IMR-90 (cell line): ENCODE results near the gene TXNL4A. TPM values are rescaled to one million over a fixed set of nuclear protein-coding genes. Genes with fewer than 3 reads are reported as not detected.

Source experiments
- ATAC-seq: fragments of 200-7000 bp; cut with Tn5 transposase; 2 replicates; pipeline ENCODE4 v1.9.1; 2020; ENCODE audit warnings: low read depth, mild to moderate bottlenecking, moderate library complexity
- BruUV-seq: library from RNA; stranded (reverse); fragments of 400-500 nt; replicated peaks from 2 replicates; lab custom pipeline; 2021; lab: Mats Ljungman, UMichigan
- CTCF ChIA-PET: fragments of 300-600 bp; formaldehyde crosslinking; extraction: SDS; loops from one replicate; lab custom pipeline; 2021; ENCODE audit warnings: antibody characterized with exemption; lab: Yijun Ruan, JAX
- POLR2A ChIA-PET: fragments of 300-600 bp; sonication (Branson Sonifier 250); formaldehyde crosslinking; loops from one replicate; lab custom pipeline; 2022; ENCODE audit warnings: antibody characterized with exemption; ENCODE audit not compliant: unreplicated experiment; lab: Charles Lee
- DNase-seq: peaks from one replicate; pipeline ENCODE4 v3.0.0; 2013
- H2AFZ ChIP-seq: replicated peaks from 2 replicates; pipeline ENCODE3; 2013; ENCODE audit warnings: low read length, mild to moderate bottlenecking; ENCODE audit not compliant: poor library complexity
- H2AK5ac ChIP-seq: 2 replicates; pipeline ENCODE4 v1.6.1; 2013; ENCODE audit warnings: low read depth, low read length, inconsistent platforms
- H2AK9ac ChIP-seq: replicated peaks from 2 replicates; pipeline ENCODE3; 2013; ENCODE audit warnings: mild to moderate bottlenecking, low read depth, low read length, moderate library complexity; ENCODE audit not compliant: poor library complexity
- H2BK120ac ChIP-seq: 2 replicates; pipeline ENCODE4 v1.6.1; 2013; ENCODE audit warnings: low read depth, low read length, inconsistent platforms
- H2BK15ac ChIP-seq: 3 replicates; pipeline ENCODE4 v1.6.1; 2013; ENCODE audit warnings: low read depth, low read length, inconsistent platforms
- H2BK20ac ChIP-seq: 2 replicates; pipeline ENCODE4 v1.6.1; 2013; ENCODE audit warnings: low read depth, mild to moderate bottlenecking, inconsistent platforms, low read length, moderate library complexity
- H2BK5ac ChIP-seq: 2 replicates; pipeline ENCODE4 v1.6.1; 2013; ENCODE audit warnings: mild to moderate bottlenecking, low read depth, low read length, inconsistent platforms; ENCODE audit not compliant: poor library complexity, severe bottlenecking
- H3K14ac ChIP-seq: replicated peaks from 2 replicates; pipeline ENCODE4 v1.6.1; 2013; ENCODE audit warnings: low read depth, low read length, inconsistent platforms
- H3K18ac ChIP-seq: 2 replicates; pipeline ENCODE4 v1.6.1; 2013; ENCODE audit warnings: low read depth, low read length, control low read depth
- H3K23ac ChIP-seq: 2 replicates; pipeline ENCODE4 v1.6.1; 2013; ENCODE audit warnings: low read depth, low read length, inconsistent platforms
- H3K27ac ChIP-seq: 2 replicates; pipeline ENCODE4 v1.5.1; 2013; ENCODE audit warnings: mild to moderate bottlenecking, control low read depth, low read length; ENCODE audit not compliant: insufficient read depth
- H3K27me3 ChIP-seq: 2 replicates; pipeline ENCODE4 v1.6.1; 2013; ENCODE audit warnings: low read length; ENCODE audit not compliant: control insufficient read depth, insufficient read depth
- H3K36me3 ChIP-seq: 2 replicates; pipeline ENCODE4 v1.6.1; 2013; ENCODE audit warnings: low read length, mixed read lengths; ENCODE audit not compliant: control insufficient read depth, insufficient read depth
- H3K4ac ChIP-seq: 2 replicates; pipeline ENCODE4 v1.6.1; 2013; ENCODE audit warnings: low read depth, low read length, inconsistent platforms
- H3K4me1 ChIP-seq: 2 replicates; pipeline ENCODE4 v1.6.1; 2013; ENCODE audit warnings: low read length, mixed read lengths; ENCODE audit not compliant: control insufficient read depth, insufficient read depth
- H3K4me2 ChIP-seq: 2 replicates; pipeline ENCODE4 v1.6.1; 2013; ENCODE audit warnings: low read depth, mild to moderate bottlenecking, control low read depth, low read length, moderate library complexity
- H3K4me3 ChIP-seq: 2 replicates; pipeline ENCODE4 v1.5.1; 2013; ENCODE audit warnings: low read depth, mild to moderate bottlenecking, control low read depth, low read length, moderate library complexity; ENCODE audit not compliant: insufficient read depth
- H3K56ac ChIP-seq: 2 replicates; pipeline ENCODE4 v1.6.1; 2013; ENCODE audit warnings: low read length, inconsistent platforms; ENCODE audit not compliant: insufficient read depth; ENCODE audit errors: extremely low read depth
- H3K79me1 ChIP-seq, 2 experiments: 2 replicates each; pipeline ENCODE4 v1.6.1; 2013; ENCODE audit warnings: low read length in 2 of 2, inconsistent platforms in 1 of 2, low read depth in 1 of 2
- H3K9ac ChIP-seq: 2 replicates; pipeline ENCODE4 v1.6.1; 2013; ENCODE audit warnings: low read depth, low read length, control low read depth
- H3K9me1 ChIP-seq: 2 replicates; pipeline ENCODE4 v1.6.1; 2013; ENCODE audit warnings: low read length, inconsistent platforms; ENCODE audit not compliant: insufficient read depth
- H3K9me3 ChIP-seq: 2 replicates; pipeline ENCODE4 v1.6.1; 2013; ENCODE audit warnings: low read length; ENCODE audit not compliant: control insufficient read depth, insufficient read depth
- H4K20me1 ChIP-seq: 2 replicates; pipeline ENCODE4 v1.6.1; 2013; ENCODE audit warnings: low read length, inconsistent platforms; ENCODE audit not compliant: insufficient read depth
- H4K5ac ChIP-seq: 2 replicates; pipeline ENCODE4 v1.6.1; 2013; ENCODE audit warnings: mild to moderate bottlenecking, low read depth, low read length, control low read depth
- H4K8ac ChIP-seq, 2 experiments: 2 replicates each; pipeline ENCODE4 v1.6.1; 2013; ENCODE audit warnings: low read depth in 2 of 2, low read length in 2 of 2, control low read depth in 1 of 2, inconsistent platforms in 1 of 2
- H4K91ac ChIP-seq: 2 replicates; pipeline ENCODE4 v1.6.1; 2013; ENCODE audit warnings: low read depth, low read length, inconsistent platforms; ENCODE audit not compliant: insufficient read depth
- BHLHE40 ChIP-seq: fragments of 150-350 bp; IDR thresholded peaks from 2 replicates; pipeline ENCODE4 v1.6.1; 2016; ENCODE audit warnings: mild to moderate bottlenecking, low read depth, low read length
- MAFK ChIP-seq: IDR thresholded peaks from 2 replicates; pipeline ENCODE4 v1.6.1; 2012; ENCODE audit warnings: low read depth, low read length, improper control_type of control experiment
- MAZ ChIP-seq: IDR thresholded peaks from 2 replicates; pipeline ENCODE4 v1.6.1; 2012; ENCODE audit warnings: low read depth, mild to moderate bottlenecking, low read length, improper control_type of control experiment, moderate library complexity, borderline replicate concordance
- NFE2L2 ChIP-seq: fragments of 150-350 bp; IDR thresholded peaks from 2 replicates; pipeline ENCODE4 v1.6.1; 2016; ENCODE audit warnings: low read depth, mild to moderate bottlenecking, low read length
- RAD21 ChIP-seq: IDR thresholded peaks from 2 replicates; pipeline ENCODE4 v1.6.1; 2012; ENCODE audit warnings: low read length, improper control_type of control experiment
- RFX5 ChIP-seq: IDR thresholded peaks from 2 replicates; pipeline ENCODE4 v1.8.0; 2012; ENCODE audit warnings: low read depth, mild to moderate bottlenecking, low read length, moderate library complexity
- WGBS, 2 experiments: methylation state at CpG; one replicate each; pipeline versions ENCODE4 v1.1.5 to v1.1.7; 2013; ENCODE audit warnings: missing lambda C conversion rate in 2 of 2; ENCODE audit not compliant: insufficient read length in 1 of 2; ENCODE audit errors: extremely low coverage in 2 of 2; 5-methylcytosine and 5-hydroxymethylcytosine counted together
- dilution Hi-C: fragments of 300-500 bp; cut with HindIII; formaldehyde crosslinking; loops from one replicate; pipeline ENCODE4 v1.14.3; 2018; ENCODE audit warnings: low sequenced_read_pairs; ENCODE audit not compliant: unreplicated experiment
- in situ Hi-C: fragments of 300-500 bp; cut with MboI; formaldehyde crosslinking; loops from 3 replicates; pipeline ENCODE4 v1.14.3; 2019; ENCODE audit warnings: low sequenced_read_pairs, inconsistent platforms, mixed read lengths
- intact Hi-C: fragments of 100-400 bp; cut with micrococcal nuclease; formaldehyde crosslinking; loops from 2 replicates; pipeline ENCODE4 v1.10.0; 2022
- polyA plus RNA-seq, 3 experiments: library from polyadenylated mRNA; depleted of rRNA; stranded (reverse); fragments of >200 nt; gene quantifications; 2 replicates each; pipeline ENCODE4 v1.2.3, GENCODE V29; 2012; ENCODE audit warnings: low replicate concordance in 1 of 3
- total RNA-seq: library from RNA; depleted of rRNA; stranded (reverse); fragments of >200 nt; gene quantifications from 2 replicates; pipeline ENCODE4 v1.2.3, GENCODE V29; 2012
- TF ChIP-seq, protein P1 (sequence below): conservative IDR thresholded peaks from 2 replicates; pipeline ENCODE4 v1.5.1; 2012; ENCODE audit warnings: mild to moderate bottlenecking, low read depth, low read length, improper control_type of control experiment

The TXNL4A gene
- total and polyA plus RNA-seq, 2 of the 4 experiments (the other 2 are of a cell fraction), result 38.7 to 103 TPM

DNA sequence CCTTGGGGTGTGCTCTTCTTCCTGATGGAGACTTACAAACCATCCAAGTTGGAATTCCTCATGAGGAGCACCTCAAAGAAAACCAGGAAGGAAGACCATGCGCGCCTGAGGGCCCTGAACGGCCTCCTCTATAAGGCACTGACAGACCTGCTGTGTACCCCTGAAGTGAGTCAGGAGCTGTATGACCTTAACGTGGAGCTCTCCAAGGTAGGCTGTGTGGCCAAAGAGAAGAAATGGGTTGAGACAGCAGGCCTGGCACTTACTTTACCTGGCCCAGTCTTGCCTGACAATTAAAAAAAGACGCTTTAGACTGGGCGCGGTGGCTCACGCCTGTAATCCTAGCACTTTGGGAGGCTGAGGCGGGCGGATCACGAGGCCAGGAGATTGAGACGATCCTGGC is 48.9 kb upstream of the TXNL4A start:
- Histone ChIP-seq H3K18ac (no peak overlapping the region), H3K27ac (no peak overlapping the region), H2AK9ac (no peak overlapping the region), H3K56ac (no peak overlapping the region), H3K14ac (no peak overlapping the region), H3K4me2 (no peak overlapping the region), H3K27me3 (no peaks in the 10 kb centered on the region), H3K4ac (no peak overlapping the region), H3K9me1 (peaks cover 11% of the 10 kb centered on the region), H4K8ac (no peak overlapping the region), H4K5ac (no peak overlapping the region), H3K4me1 (peaks cover 3% of the 10 kb centered on the region; the same call in 1 of the 2 replicates), H2BK20ac (no peak overlapping the region), H3K4me3 (no peak overlapping the region), H2AFZ (no peak overlapping the region), H3K9ac (no peak overlapping the region), H2BK5ac (no peak overlapping the region), H4K20me1 (peaks cover 3% of the 10 kb centered on the region; the same call in 1 of the 2 replicates), H2BK120ac (no peak overlapping the region), H3K79me1 (peaks cover 20 to 54% of the 10 kb centered on the region in 2 experiments), H3K36me3 (peaks cover 10% of the 10 kb centered on the region), H2AK5ac (no peak overlapping the region), H3K23ac (no peak overlapping the region), H3K9me3 (no peaks in the 10 kb centered on the region), H2BK15ac (no peak overlapping the region), H4K91ac (no peak overlapping the region)
- BruUV-seq, result no TSS peak
- dilution Hi-C loops (no loop called here), in situ Hi-C loops (no loop called here), intact Hi-C loops (loop anchor here (10.0 kb wide), 1 partner anchor 342 kb away; no protein-coding TSS in a partner anchor)
- ATAC-seq (no peak), DNase-seq (no peak)
- ChIA-PET CTCF (no interaction called here), POLR2A (no interaction called here)
- TF ChIP-seq MAZ, result no peak
- no peak for TF ChIP-seq MAFK
- TF ChIP-seq, protein P1, sequence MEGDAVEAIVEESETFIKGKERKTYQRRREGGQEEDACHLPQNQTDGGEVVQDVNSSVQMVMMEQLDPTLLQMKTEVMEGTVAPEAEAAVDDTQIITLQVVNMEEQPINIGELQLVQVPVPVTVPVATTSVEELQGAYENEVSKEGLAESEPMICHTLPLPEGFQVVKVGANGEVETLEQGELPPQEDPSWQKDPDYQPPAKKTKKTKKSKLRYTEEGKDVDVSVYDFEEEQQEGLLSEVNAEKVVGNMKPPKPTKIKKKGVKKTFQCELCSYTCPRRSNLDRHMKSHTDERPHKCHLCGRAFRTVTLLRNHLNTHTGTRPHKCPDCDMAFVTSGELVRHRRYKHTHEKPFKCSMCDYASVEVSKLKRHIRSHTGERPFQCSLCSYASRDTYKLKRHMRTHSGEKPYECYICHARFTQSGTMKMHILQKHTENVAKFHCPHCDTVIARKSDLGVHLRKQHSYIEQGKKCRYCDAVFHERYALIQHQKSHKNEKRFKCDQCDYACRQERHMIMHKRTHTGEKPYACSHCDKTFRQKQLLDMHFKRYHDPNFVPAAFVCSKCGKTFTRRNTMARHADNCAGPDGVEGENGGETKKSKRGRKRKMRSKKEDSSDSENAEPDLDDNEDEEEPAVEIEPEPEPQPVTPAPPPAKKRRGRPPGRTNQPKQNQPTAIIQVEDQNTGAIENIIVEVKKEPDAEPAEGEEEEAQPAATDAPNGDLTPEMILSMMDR, result no peak
- no peak for TF ChIP-seq NFE2L2
- no peak for TF ChIP-seq RFX5
- TF ChIP-seq BHLHE40, result no peak
- no peak for TF ChIP-seq RAD21
- 97% methylated on average over 11 of the region's 12 CpGs; no CpG with 5 or more reads in 1 of the 2 experiments for whole genome bisulfite sequencing, 2 experiments
